Mammary epithelial cell (primary cell): Measurements from ENCODE around the gene FERMT2.

Experiments used
- CTCF ChIP-seq, 2 donors: IDR thresholded peaks in 1 of 2; conservative IDR thresholded peaks in 1 of 2; 2 replicates each; pipeline ENCODE4 v1.5.1; 2011 to 2012; ENCODE audit warnings: inconsistent platforms in 2 of 2, low read length in 2 of 2, mild to moderate bottlenecking in 2 of 2, control low read depth in 1 of 2, low read depth in 1 of 2; ENCODE audit not compliant: insufficient read depth in 1 of 2; ENCODE audit errors: extremely low read depth in 1 of 2
- EZH2 ChIP-seq: IDR thresholded peaks from 2 replicates; pipeline ENCODE4 v1.6.1; 2012; ENCODE audit warnings: low read length, inconsistent platforms, borderline replicate concordance

DNA sequence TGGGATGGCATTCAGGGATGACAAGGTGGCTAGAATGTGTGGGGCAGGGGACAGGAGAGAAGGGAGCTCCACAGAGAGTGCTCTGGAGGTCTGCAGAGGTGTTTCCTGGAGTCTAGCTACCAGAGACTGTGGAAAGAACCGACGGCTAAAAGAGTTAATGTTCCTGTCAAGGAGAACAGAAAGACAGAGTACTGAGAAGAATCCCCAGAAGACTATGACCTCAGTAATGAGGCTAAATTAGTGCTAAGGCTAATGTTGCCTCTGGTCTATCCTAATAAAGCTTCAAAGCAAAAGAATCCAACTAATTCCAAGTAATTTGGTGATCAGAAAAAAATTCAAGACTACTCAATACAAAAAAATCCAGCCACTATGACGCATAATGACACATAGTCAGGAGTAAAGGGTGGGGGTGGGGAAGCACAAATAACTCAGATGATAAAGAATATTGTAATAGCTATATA, 44.7 kb downstream of the FERMT2 start:
- no peak for TF ChIP-seq CTCF (conservative IDR thresholded peaks at IDR 0.05 in 1 of 2, IDR thresholded peaks at IDR 0.05 in 1 of 2; ENCODE audit: extremely low read depth in 1 of 2, insufficient read depth in 1 of 2, low read depth in 1 of 2, low read length in 2 of 2)
- no peak for TF ChIP-seq EZH2
